HL-60/S4 (cell line): ENCODE measurements around the gene JPH4.

Source experiments
- in situ Hi-C: fragments of 300-500 bp; cut with MboI; formaldehyde crosslinking; loops from 2 replicates; pipeline ENCODE4 v1.14.3; 2022; ENCODE audit warnings: low sequenced_read_pairs

The JPH4 gene

DNA sequence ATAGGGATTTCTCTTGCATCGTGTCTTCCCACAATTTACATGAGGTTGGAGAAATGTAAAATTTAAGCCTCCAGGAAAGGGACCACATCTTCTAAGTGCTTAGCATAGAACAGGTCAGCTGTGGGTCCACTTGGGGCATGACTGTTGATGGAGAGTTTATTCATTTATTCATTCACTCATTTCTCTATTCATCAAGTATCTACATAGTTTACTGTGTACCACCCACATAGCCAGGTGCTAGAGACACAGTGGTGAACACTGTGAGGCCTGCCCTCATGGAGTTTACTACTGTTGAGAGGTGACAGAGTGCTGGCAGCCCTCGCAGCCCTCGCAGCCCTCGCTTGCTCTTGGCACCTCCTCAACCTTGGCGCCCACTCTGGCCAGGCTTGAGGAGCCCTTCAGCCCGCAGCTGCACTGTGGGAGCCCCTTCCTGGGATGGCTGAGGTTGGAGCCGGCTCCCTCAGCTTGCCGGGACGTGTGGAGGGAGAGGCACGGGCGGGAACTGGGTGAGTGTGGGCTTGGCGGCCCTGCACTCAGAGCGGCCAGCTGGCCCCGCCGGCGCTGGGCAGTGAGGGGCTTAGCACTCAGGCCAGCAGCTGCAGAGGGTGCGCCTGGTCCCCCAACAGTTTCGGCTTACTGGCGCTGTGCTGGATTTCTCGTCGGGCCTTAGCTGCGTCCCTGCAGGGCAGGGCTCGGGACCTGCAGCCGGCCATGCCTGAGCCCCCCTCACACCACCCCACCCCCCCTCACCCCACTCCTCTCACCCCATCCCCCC is 1.7 kb upstream of the JPH4 start:
- in situ Hi-C loops, result no loop called here

DNA sequence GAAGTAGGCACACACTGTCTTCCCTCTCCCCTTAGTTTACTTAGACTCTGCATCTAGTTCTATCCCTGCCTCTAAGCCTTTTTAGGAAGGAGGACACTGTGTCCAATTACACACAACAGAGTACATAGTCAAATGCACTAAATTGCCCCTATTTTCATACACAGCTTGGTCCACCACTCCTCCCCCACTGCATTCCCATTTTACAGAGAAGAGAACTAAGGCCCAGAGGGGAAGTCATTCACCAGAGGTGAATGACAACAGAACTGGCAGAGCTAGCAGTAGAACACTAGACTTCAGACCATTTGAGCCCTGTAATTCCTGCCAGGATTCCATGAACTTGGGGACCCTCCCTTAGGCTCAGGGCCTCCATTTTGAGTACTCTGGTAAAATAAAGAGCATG is 1.1 kb upstream of the JPH4 start:
- in situ Hi-C loops, result no loop called here

DNA sequence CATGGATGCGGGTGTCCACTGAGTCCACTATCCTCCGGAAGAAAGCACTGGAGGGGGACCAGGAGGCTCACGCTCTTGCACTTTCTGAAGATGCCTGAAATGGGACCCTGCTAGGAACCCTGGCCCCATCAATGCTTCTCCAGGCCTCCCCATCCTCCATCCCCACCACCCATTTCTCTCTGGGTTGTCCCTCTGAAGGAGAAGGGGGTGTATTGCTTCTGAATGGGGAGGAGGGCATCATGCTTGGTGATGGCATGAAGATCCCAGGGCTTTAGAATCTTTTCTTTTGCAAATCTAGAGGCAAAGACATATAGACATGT is 681 bp upstream of the JPH4 start:
- in situ Hi-C loops, result no loop called here

DNA sequence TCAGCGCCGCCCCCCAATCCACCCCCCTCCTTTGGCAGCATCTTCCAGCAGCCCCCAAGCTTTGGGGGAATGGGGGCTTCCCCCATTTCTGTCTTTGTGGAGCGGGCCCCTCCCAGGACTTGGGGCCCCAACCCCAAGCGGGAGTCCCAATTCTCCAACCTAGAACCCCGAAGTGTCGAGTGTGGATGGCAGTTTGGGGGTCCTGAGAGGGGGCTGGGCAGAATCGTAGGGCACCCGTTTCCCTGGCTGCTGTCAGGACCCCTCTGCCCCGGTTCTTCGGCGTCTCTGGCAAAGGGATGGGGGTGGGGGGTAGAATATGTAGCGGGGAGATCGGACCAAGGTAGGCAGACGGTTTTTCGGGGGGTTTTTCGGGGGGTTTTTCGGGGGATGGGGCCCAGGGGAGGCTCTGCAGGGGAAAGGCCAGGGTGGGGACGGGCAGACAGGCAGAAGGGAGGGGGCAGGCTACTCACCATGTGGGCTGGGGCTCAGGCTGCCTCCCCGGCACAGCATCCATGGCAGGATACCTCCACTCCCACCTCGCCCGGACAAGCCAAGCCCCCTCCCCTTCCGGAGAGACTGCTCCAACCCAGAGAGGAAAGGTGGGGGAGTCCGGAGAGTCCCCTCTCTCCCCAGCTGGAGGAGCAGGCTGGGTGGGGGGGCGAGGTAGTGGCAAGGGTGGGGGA is 739 bp downstream of the JPH4 start:
- in situ Hi-C loops, result no loop called here

DNA sequence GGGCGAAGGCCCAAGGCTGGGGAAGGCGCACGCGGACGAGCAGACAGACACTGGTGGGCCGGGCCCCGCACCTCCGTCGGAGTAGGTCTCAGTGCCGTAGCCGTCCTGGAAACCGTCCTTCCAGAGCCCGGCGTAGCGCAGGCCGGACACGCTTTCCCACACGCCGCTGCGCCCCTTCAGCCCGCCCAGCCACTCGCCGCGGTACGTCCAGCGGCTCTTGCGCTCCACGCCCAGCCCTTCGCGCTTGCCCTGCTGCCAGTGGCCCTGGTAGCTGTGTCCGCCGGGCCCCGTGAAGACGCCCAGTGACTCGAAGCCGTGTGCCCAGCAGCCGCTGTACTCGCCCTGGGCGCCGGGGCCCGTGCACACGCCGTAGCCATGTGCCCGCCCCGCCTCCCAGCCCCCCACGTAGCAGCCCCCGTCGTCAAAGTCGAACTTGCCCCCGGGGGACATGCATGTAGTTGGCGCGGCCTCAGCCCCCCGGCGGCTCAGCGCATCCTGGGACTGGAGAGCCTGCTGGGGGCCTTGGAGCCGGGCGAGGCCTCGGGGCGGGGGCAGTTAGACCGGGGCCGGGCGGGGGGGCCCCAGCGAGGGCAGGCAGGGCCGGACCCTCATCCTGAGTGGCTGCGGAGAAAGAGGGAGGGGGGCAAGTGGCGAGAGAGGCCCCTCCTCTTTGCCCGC is 1.4 kb downstream of the JPH4 start:
- in situ Hi-C loops, result no loop called here

DNA sequence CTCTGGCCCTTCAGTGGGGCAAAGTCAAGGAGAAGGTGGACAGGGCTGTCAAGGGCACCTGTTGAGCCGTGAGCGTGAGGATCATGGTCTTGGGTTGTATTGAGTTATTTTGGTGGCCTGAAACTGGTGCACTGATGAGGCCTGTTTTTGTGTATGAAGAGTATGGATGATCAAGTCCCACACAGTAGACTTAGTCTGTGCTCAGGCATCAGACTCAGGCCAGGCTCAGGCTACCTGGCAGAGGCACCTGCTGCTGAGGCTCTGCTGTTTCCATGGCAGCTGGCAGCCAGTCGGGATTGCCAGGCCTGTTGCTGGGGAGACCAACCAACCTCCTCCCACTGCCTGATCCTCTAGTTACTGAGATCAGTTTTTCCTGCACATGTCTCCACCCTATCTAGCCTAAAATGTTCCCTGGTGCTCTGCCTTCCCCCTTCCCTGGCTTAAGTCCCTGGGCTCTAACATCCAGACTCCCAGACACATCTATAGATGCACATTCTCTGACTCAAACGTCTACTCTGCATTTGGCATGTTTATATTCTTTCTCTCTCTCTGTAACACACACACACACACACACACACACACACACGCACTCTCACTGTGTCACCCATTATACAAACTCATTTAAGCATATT is 5.1 kb downstream of the JPH4 start:
- in situ Hi-C loops, result no loop called here

DNA sequence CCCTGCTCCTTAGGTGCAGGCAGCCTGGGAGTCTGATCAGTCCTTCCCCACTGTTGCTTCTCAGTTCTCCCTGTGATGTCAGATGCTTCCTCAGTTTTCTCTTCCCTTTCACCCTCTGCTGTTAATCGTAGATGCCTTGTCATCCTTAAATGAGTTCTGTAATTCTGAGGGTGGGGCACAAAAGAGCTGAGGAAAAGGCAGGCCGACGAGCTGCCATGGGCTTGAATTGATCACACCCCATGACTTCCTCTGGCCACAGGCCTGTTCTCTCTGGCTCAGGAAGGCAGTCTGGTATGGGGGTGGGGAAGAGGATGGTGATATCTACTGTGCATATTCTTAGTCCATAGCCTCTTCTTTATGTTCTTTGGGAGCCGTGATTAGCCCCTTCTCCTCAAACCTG is 5.8 kb downstream of the JPH4 start:
- in situ Hi-C loops, result no loop called here

DNA sequence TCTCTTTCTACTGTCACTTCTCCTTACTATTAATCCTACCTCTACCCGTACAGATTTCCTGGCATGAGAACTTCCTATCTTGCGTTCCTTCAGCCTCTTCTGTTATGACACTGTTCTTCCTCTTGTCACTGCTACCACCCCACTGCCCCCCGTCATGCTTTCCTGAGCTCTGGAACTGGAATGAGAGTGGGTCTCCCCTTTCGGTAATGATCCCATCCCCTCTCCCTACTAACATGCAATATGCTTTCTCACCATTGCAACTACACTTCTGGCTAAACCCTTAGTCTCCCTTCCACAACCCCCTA is 6.1 kb downstream of the JPH4 start:
- in situ Hi-C loops, result no loop called here

DNA sequence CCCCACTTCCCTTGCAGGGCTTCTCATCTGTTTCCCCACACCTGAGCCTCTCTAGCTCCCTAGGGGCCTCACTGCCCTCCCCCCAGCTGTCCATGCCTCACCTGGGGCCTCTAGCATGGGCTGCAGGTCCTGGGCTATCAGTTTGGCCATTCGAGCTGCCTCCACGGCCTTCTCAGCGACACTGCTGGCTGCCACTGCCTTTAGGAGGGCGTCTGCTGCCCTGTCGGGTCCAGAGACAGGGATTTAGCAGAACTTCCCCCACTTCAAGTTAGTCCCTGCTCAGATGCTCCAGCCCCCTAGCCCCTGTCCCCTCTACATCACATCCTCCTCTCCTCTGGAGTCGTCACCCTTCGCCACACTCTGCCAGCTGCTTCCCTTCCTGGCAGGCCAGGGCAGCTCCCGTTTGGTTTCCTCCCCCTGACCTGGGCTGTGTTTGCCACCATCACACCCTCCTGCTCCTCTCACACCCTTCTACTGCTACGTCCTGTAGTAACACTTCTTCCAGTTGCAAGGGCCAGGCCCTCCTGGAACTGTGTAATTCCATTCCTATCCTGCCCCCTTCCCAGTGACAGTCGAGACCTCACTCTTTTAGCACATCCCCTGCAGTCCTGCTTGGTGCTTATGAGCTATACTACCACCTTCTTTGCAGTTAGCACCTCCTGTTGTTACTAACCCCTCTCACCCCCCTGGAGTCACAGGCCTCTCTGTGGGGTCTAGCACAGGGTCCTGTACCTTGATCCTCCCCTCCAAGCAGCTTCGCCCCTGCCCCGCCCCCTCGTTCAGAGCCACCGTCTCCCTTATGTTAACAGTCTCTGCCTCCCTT is 6.7 kb downstream of the JPH4 start:
- in situ Hi-C loops, result no loop called here

DNA sequence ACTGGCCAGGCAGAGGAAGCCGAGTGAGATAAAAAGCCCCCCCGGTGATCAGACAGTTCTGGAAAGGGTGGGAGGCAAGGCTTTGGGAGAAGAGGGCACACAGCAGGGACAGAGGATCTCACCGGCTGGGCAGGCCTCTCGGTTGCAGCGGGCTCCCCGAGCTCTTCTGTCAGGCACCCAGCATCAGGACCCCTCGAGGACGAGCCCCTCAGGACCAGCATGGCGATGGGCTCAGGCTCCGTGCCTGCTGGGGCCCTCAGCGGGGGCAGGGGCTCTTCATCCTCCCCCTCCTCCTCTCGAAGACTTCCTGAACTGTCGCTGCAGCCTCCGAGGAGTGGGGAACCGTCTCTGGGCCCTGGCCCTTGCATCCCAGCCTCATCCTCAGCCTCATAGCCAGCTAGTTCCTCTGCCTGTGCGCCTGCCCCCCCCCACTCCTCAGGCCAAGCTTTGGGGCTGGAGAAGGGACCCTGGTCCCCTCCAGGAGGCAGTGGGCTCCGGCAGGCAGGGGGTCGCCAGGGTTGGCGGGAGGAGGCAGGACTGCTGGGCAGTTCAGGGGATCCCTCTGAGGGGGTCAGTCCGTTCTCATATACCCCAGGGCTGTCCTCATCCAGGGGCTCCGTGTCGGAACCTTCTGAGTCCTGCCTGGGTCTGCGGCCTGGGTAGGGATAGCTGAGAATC is 7.6 kb downstream of the JPH4 start:
- in situ Hi-C loops, result no loop called here

DNA sequence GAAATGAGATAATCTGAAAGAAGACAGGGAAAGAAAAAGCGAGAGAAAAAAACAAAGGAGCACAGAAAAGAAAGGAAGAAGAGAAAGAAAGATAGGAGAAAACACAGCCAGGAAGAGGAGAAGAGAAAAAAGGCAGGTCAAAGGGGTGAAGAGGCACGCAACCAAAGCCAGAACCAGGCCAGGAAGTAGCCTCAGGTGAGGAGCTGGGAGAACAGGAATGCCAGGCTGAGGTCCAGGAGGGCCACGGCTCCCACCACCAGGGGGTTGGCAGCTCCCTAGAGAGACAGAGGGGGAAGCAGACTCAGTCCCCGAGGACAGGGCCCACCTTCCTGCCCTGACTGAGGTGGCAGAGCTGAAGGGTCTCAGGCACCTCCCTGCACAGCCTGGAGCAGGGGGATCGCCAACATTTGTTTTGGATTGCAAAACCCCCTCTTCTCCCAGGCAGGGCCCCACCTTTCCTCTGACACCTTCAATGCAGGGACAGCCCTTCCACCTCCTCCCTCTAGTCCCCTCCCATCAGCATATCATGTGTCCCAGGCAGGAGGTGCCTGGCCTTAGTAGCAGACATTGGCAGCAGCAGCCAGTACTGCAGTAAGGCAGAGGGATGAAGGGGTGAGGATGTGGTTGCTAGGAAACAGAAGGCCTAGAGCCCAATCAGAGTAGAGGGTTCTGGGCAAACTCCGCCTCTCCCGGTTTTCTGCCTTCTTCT is 9.0 kb downstream of the JPH4 start:
- in situ Hi-C loops, result no loop called here

DNA sequence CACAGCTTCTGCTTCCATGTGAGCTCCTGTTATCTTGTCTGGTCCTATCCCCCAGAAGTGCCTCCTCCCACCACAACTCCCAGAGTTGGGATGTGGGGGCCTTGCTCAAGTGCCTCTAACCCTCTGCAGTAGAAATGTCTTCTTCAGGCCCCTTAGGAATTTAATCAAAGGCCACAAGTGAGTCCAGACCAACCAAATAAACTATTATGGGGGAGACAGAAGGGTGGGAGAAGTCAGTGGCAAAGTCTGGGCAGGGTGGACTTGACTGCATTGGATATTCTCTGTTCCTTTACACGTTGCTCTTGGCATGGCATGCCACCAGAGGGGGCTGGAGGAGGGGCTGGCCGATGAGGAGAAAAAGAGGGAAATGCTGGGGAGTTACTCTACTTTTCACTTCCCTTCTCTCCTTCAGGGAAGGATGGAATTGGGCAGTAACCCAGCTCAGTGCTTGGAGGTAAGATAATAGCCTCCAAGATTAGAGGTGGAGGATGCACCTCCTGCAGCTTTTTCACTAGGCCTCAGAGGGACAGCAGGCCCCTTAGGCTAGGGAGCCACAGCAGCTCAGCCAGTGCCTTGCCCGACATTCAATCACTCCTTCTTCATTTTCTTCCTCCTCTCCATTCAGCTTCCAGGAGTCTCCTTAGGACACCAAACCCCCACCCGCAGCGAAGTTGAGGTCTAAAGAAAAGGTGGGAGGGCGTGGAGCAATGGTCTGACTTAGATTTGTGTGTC is 9.8 kb downstream of the JPH4 start:
- in situ Hi-C loops, result no loop called here

DNA sequence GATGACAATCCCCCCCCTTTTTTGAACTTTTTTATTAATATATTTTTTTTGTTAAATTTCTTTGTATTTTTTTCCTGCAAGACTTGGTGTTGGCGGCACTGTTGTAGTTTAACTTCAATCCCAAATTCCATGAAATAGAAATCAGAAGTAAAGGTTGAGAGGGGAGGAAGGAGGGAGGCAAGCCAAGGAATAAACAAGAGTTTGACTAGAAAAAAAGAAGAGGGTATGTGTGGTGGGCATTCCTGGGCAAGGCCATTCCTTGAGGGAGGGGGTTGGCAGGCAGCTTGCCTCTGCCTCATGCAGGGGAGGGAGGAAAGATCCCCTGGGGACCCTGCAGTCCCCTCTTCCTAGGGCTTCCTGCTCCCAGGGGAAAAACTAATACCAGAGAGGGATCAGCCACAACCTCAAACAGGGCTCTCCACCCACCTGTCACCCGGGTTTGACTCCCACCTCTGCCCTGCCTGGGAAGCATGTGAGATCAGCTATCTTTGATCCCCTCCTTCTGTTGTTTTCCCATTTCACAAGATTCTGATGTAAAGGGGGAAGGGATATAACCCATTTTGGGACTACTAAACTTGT is 10.5 kb downstream of the JPH4 start:
- in situ Hi-C loops, result no loop called here

DNA sequence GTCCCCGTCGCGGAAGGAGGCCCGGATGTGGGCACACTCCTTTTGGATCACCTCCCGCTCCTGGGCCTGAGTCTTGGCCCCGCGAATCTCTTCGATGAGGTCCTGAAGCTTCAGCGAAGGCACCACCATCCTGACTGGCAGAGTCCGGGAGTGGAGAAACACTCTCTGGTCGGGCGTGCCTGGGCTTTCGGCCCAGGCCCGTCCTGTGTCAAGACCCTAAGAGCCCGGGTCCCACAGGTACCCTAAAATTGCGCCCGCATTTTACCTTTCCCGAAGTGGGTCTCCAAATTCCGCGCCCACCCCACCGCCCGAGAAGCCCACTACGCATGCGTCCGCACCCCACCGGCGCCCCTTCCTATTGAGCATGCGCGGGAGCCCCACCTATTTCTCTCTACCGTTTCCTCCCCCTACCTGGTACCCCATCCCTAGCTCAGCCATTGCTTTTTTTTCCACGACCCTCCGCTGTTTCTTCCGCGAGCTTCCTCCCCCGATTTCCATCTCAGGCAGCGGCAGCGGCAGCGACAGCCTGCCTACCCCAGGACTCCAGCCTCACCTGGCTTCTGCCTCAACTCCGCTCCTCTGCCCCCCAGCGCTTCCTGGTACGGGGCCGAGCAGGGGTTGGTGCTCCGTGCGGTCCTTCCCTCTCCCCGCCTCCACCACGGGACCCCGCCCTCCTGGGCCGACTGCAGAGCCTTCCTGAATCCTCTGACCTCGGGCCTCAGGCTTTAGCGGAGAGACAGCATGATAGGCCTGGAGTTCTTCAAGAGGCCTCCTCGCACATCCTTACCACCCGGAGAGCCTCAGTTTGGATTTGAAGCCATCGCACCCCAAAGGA is 11.2 kb downstream of the JPH4 start, which contains the start of gene AP1G2:
AP1G2 (minus strand) TSS at position 606 of the 835 bp plus-strand sequence; CDS start at position 129, 477 bp downstream.
- in situ Hi-C loops, result no loop called here

DNA sequence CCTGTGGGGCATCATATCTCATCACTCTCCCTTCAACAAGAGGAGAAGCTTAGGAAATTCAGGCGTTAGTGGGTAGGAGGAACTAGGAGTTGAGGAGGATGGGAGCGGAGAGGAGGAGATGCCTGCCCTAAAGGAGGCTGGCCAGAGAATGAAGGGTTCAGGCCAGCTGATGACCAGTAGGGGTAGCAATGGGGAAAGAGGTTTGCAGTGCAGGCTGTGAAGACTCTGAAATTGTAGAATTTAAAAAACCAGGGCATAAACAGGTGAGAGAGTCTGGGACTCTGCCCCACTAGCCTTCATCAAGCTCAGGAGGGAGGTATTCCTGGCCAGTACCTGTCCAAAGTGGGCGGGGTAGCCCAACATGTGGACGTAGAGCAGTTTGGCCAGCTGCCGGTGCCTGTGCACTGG is 11.8 kb downstream of the JPH4 start:
- in situ Hi-C loops, result no loop called here

DNA sequence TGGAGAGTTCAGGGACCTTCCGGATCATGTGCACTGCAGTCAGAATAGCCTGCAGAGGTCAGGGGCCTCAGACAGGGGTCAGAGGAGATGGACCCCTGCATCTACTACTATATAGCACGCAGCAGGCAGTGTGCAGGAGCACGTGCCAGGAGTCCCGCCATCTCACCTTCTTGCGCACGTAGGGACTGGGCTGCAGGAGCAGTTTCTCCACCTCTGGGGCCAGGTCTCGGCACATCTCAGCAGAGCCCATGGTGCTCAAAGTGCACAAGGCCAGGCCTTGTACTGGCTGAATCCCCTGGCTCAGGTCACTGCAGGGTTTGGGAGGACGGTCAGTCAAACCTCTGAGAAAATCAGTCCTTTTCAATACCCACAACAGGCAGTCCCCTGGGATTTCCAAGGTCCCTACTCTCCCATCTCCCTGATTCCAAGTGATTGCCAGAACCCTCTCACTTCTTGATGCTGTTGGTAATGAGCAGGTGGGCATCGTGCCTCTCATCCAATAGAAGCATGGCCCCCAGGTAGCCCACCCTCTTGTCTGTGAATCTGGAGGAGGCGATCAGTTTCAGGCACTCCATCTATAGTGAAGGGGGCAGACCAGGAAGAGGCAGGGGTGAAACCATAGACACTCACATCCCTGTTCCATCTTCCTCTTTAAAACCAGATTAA is 12.3 kb downstream of the JPH4 start:
- in situ Hi-C loops, result no loop called here

DNA sequence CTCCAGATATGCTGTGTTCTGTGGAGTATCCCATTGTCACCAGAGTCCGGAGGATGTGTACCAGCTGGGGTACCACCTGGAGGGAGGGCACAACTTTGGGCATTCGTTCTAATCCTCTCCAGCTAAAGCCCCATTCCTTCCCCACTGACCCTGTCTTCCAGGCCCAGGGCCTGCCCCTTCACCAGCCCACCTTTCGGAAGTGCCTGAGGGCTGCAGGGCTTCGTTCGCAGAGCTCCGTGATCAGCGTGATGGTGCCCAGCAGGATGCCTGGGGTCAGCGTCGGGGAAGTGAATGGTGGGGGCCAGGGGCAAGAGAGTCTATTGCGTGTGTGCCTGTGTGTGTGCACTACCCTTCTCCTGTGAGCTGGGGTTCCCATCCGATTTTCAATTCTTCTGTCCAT is 13.0 kb downstream of the JPH4 start:
- in situ Hi-C loops, result no loop called here
